GM19240 (cell line): Measurements from ENCODE around the gene MAGEF1.
"Not testable (repeated sequence)": the region's sequence is repeated elsewhere in the genome, so short reads cannot be mapped to it uniquely, and the experiment has no call there.

ENCODE experiments used
- DNase-seq: peaks from one replicate; pipeline ENCODE4 v3.0.0; 2011; ENCODE audit warnings: low spot score; ENCODE audit not compliant: insufficient read length

MAGEF1 gene

GRCh38 chr3:184742676-184743135 lies 30.8 kb upstream of the MAGEF1 start:
- DNase-seq = no peak

- no peak for DNase-seq
Measured at GRCh38 chr3:184741798-184742675, 30.2 kb upstream of the MAGEF1 start.

- no peak for DNase-seq
Measured at GRCh38 chr3:184741259-184741556, 29.3 kb upstream of the MAGEF1 start.

- DNase-seq = no peak
Measured at GRCh38 chr3:184740509-184741258, 28.8 kb upstream of the MAGEF1 start.

- DNase-seq = no peak
Measured at GRCh38 chr3:184739594-184740505, 28.0 kb upstream of the MAGEF1 start.

- no peak for DNase-seq
Measured at GRCh38 chr3:184738982-184739381, 27.1 kb upstream of the MAGEF1 start.

GRCh38 chr3:184738506-184738890 lies 26.6 kb upstream of the MAGEF1 start:
- DNase-seq = no peak

GRCh38 chr3:184737641-184738505 lies 26.0 kb upstream of the MAGEF1 start:
- DNase-seq = no peak

- no peak for DNase-seq
Measured at GRCh38 chr3:184737063-184737462, 25.2 kb upstream of the MAGEF1 start.

- DNase-seq = no peak
Measured at GRCh38 chr3:184734903-184735701, 23.2 kb upstream of the MAGEF1 start.

- no peak for DNase-seq
Measured at GRCh38 chr3:184733971-184734608, 22.2 kb upstream of the MAGEF1 start.

- no peak for DNase-seq
Measured at GRCh38 chr3:184733181-184733580, 21.3 kb upstream of the MAGEF1 start.

- no peak for DNase-seq
Measured at GRCh38 chr3:184731786-184732537, 20.1 kb upstream of the MAGEF1 start.

- no peak for DNase-seq
Measured at GRCh38 chr3:184730924-184731323, 19.1 kb upstream of the MAGEF1 start.

- DNase-seq = not testable (repeated sequence)
Measured at GRCh38 chr3:184729154-184729553, 17.3 kb upstream of the MAGEF1 start.

- no peak for DNase-seq
Measured at GRCh38 chr3:184728010-184728527, 16.2 kb upstream of the MAGEF1 start.

- DNase-seq = no peak
Measured at GRCh38 chr3:184727357-184728009, 15.6 kb upstream of the MAGEF1 start.

GRCh38 chr3:184726497-184726896 lies 14.6 kb upstream of the MAGEF1 start:
- no peak for DNase-seq
